Prostate gland (tissue), 2 donors: Measurements from ENCODE around the gene STARD3NL. TPM values are rescaled to one million over a fixed set of nuclear protein-coding genes. Genes with fewer than 3 reads are reported as not detected.
"Not testable (repeated sequence)": the region's sequence is repeated elsewhere in the genome, so short reads cannot be mapped to it uniquely, and the experiment has no call there.

Experiments
- DNase-seq: peaks from one replicate; pipeline ENCODE4 v3.0.0-alpha.2; 2019; ENCODE audit warnings: low spot score
- H3K27ac ChIP-seq, 2 donors: fragments of 200-600 bp; sonication (generic); 2 replicates each; pipeline ENCODE4 v1.5.1; 2017 to 2019
- H3K27me3 ChIP-seq: fragments of 200-600 bp; sonication (generic); replicated peaks from 2 replicates; pipeline ENCODE4 v1.5.1; 2019; ENCODE audit not compliant: insufficient read depth
- H3K36me3 ChIP-seq, 2 donors: fragments of 200-600 bp; sonication (generic); 1 replicate in 1 of 2; 2 replicates in 1 of 2; pipeline versions ENCODE4 v1.5.1 to v1.8.1; 2017 to 2019
- H3K4me1 ChIP-seq: fragments of 200-600 bp; sonication (generic); replicated peaks from 2 replicates; pipeline ENCODE4 v1.5.1; 2019
- H3K4me3 ChIP-seq, 2 donors: fragments of 200-600 bp; sonication (generic); 2 replicates each; pipeline ENCODE4 v1.5.1; 2017 to 2019
- H3K9me3 ChIP-seq: fragments of 200-600 bp; sonication (generic); 2 replicates; pipeline ENCODE4 v1.5.1; 2017
- POLR2A ChIP-seq: fragments of 450-650 bp; IDR thresholded peaks from one replicate; pipeline ENCODE4 v1.6.1; 2016; ENCODE audit warnings: antibody characterized with exemption, mild to moderate bottlenecking
- POLR2AphosphoS5 ChIP-seq: sonication (generic); formaldehyde crosslinking; IDR thresholded peaks from one replicate; pipeline ENCODE4 v1.6.1; 2017; ENCODE audit warnings: antibody characterized with exemption
- WGBS: methylation state at CpG from one replicate; pipeline ENCODE4 v1.1.5; 2018; 5-methylcytosine and 5-hydroxymethylcytosine counted together
- intact Hi-C: fragments of 100-400 bp; cut with DNase I; formaldehyde crosslinking; loops from one replicate; pipeline ENCODE4 v1.14.2; 2022
- total RNA-seq, 2 donors: library from RNA; depleted of rRNA; stranded (reverse); fragments of >200 nt; gene quantifications; one replicate each; pipeline ENCODE4 v1.1.0, GENCODE V29; 2016
- TF ChIP-seq, protein P1 (sequence below), 4 experiments: fragments of 200-600 bp in 2 of 4; fragments of 450-650 bp in 2 of 4; sonication (generic) in 2 of 4; IDR thresholded peaks; 1 replicate in 3 of 4; 2 replicates in 1 of 4; pipeline ENCODE4 v1.5.1; 2016 to 2019; ENCODE audit warnings: antibody characterized with exemption in 4 of 4, mild to moderate bottlenecking in 2 of 4, moderate library complexity in 2 of 4

Gene STARD3NL
- total RNA-seq, 2 donors from 2014 or later: 49.0 to 78.3 TPM

- intact Hi-C loops: no loop called here
- H3K27me3 ChIP-seq: no peaks in the 10 kb centered on the region
Observed at GRCh38 chr7:38171623-38172391, 6.2 kb upstream of the STARD3NL start.

GRCh38 chr7:38175547-38175946 is 2.5 kb upstream of the STARD3NL start:
- H3K27ac ChIP-seq, DNase-seq, H3K4me3 ChIP-seq, H3K4me1 ChIP-seq, intact Hi-C loops, H3K36me3 ChIP-seq, H3K9me3 ChIP-seq, H3K27me3 ChIP-seq: not testable (repeated sequence)
- WGBS: 94% methylated on average over 9 of the region's 9 CpGs

More at GRCh38 chr7:38171623-38172391, 6.2 kb upstream of the STARD3NL start:
- H3K4me3 ChIP-seq: no peak overlapping the region
- TF ChIP-seq POLR2A: no peak
- TF ChIP-seq, protein P1, sequence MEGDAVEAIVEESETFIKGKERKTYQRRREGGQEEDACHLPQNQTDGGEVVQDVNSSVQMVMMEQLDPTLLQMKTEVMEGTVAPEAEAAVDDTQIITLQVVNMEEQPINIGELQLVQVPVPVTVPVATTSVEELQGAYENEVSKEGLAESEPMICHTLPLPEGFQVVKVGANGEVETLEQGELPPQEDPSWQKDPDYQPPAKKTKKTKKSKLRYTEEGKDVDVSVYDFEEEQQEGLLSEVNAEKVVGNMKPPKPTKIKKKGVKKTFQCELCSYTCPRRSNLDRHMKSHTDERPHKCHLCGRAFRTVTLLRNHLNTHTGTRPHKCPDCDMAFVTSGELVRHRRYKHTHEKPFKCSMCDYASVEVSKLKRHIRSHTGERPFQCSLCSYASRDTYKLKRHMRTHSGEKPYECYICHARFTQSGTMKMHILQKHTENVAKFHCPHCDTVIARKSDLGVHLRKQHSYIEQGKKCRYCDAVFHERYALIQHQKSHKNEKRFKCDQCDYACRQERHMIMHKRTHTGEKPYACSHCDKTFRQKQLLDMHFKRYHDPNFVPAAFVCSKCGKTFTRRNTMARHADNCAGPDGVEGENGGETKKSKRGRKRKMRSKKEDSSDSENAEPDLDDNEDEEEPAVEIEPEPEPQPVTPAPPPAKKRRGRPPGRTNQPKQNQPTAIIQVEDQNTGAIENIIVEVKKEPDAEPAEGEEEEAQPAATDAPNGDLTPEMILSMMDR (IDR thresholded peaks at IDR 0.05): no peak
- TF ChIP-seq POLR2AphosphoS5: no peak
- H3K36me3 ChIP-seq: no peaks in the 10 kb centered on the region
- H3K4me1 ChIP-seq: no peaks in the 10 kb centered on the region
- no peaks in the 10 kb centered on the region for H3K9me3 ChIP-seq
- no peak for DNase-seq
- H3K27ac ChIP-seq: no peak overlapping the region
- 78% methylated on average over 6 of the region's 6 CpGs for WGBS

GRCh38 chr7:38177621-38178003 is 433 bp upstream of the STARD3NL start:
- H3K27me3 ChIP-seq: no peaks in the 10 kb centered on the region
- no peak for DNase-seq
- peak overlapping the region; percentile 91 to 92 for H3K27ac ChIP-seq
- no peaks in the 10 kb centered on the region for H3K4me1 ChIP-seq
- intact Hi-C loops: no loop called here
- H3K9me3 ChIP-seq: no peaks in the 10 kb centered on the region
- peak overlapping the region; percentile 69 to 71 for H3K4me3 ChIP-seq
- 3% methylated on average over 15 of the region's 15 CpGs for WGBS
- TF ChIP-seq, protein P1 (IDR thresholded peaks at IDR 0.05): no peak
- TF ChIP-seq POLR2A (no peak), POLR2AphosphoS5 (no peak)
- H3K36me3 ChIP-seq: no peaks in the 10 kb centered on the region

- TF ChIP-seq POLR2AphosphoS5: no peak
- TF ChIP-seq, protein P1 (IDR thresholded peaks at IDR 0.05): peak in 1 of 4 experiments; percentile 1
- Histone ChIP-seq H3K27me3 (no peaks in the 10 kb centered on the region), H3K4me1 (no peaks in the 10 kb centered on the region), H3K4me3 (peak overlapping the region; percentile 69 to 71), H3K36me3 (no peaks in the 10 kb centered on the region), H3K9me3 (no peaks in the 10 kb centered on the region), H3K27ac (peak overlapping the region; percentile 91 to 92)
- 4% methylated on average over 15 of the region's 15 CpGs for WGBS
- intact Hi-C loops: no loop called here
- no peak for DNase-seq
Observed at GRCh38 chr7:38178695-38179344, 775 bp downstream of the STARD3NL start.

DNA sequence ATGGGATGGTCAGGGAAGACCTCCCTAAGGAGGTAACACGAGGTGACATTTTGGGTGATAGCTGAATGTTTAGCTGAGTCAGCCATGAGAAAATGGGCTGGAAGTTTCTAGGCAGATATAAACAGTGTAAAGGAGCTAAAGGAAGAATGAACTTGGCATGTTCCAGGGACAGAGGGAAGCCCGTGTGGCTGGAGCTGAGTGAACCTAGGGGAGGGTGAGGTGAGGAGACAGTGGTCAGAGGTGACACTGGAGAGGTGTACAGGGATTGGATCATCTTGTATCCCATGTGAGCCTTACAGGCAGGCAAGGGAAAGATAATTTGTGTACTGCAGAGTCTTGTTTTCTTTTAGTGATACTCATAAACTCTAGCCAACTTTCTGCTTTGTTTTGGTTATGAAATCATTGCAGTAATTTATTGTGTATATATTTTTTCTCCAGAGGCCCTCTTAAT is 1.8 kb downstream of the STARD3NL start:
- intact Hi-C loops: no loop called here
- Histone ChIP-seq H3K36me3 (no peaks in the 10 kb centered on the region), H3K4me1 (no peaks in the 10 kb centered on the region), H3K27ac (peak overlapping the region; percentile 91 to 92), H3K4me3 (peak overlapping the region in 1 of 2 donors; percentile 71), H3K9me3 (no peaks in the 10 kb centered on the region), H3K27me3 (no peaks in the 10 kb centered on the region)
- TF ChIP-seq POLR2AphosphoS5 (peak; percentile 14), POLR2A (no peak)
- WGBS: 16% methylated on average over 2 of the region's 2 CpGs
- DNase-seq: peak; percentile 14
